Measurements from ENCODE around the gene AP3B1.

DNA sequence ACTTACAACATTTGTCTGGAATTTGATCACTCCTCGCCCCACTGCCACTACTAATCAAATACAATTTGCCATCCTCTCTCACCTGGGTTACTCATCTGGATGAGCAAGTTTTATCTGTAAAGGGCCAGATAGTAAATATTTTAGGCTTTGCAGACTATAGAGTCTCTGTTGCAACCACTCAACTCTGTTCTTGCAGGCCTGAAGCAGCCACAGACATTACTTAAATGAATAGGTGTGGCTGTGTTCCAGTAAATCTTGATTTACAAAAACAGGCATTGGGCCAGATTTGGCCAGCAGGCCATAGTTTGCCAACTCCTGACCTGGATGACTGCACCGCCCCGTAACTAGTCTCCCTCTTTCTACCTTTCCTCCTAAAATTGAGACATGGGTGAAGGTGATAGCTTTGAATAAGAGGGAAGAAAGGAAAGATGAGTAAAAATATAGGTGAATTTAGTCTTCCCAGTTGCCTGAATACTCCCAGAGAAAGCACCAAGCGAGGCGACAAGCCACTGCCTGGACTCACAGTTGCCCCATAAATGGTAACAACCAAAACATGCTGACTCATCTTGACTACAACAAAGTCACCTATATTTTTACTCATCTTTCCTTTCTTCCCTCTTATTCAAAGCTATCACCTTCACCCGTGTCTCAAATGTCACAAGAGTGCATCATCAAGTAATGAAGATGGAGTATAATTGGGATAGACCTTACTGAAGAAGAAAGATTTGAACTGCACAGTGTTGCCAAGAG is 33.4 kb upstream of the AP3B1 start:
- TF ChIP-seq EZH2 (IDR thresholded peaks at IDR 0.05; ENCODE audit: borderline replicate concordance, low read depth, low read length, poor library complexity, severe bottlenecking) = no peak
- TF ChIP-seq, protein P1, sequence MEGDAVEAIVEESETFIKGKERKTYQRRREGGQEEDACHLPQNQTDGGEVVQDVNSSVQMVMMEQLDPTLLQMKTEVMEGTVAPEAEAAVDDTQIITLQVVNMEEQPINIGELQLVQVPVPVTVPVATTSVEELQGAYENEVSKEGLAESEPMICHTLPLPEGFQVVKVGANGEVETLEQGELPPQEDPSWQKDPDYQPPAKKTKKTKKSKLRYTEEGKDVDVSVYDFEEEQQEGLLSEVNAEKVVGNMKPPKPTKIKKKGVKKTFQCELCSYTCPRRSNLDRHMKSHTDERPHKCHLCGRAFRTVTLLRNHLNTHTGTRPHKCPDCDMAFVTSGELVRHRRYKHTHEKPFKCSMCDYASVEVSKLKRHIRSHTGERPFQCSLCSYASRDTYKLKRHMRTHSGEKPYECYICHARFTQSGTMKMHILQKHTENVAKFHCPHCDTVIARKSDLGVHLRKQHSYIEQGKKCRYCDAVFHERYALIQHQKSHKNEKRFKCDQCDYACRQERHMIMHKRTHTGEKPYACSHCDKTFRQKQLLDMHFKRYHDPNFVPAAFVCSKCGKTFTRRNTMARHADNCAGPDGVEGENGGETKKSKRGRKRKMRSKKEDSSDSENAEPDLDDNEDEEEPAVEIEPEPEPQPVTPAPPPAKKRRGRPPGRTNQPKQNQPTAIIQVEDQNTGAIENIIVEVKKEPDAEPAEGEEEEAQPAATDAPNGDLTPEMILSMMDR (conservative IDR thresholded peaks at IDR 0.05; ENCODE audit: low read depth, low read length) = no peak
